Muscle of back (tissue), 13 donors: Measurements from ENCODE around the gene FSTL5. TPM values are rescaled to one million over a fixed set of nuclear protein-coding genes. Genes with fewer than 3 reads are reported as not detected.
"Not testable (repeated sequence)": the region's sequence is repeated elsewhere in the genome, so short reads cannot be mapped to it uniquely, and the experiment has no call there.

ENCODE experiments used
- DNase-seq, 3 donors: peaks; one replicate each; pipeline versions ENCODE4 v3.0.0 to v3.0.0-alpha.2; 2013
- long read RNA-seq, 9 donors: transcript quantifications; one replicate each; lab custom pipeline, GENCODE V29; 2026
- polyA plus RNA-seq, 10 donors: library from polyadenylated mRNA; unstranded; fragments of 120-200 nt; gene quantifications; one replicate each; pipeline ENCODE4 v1.2.1, GENCODE V29; 2013; ENCODE audit not compliant: insufficient read length in 10 of 10

Gene FSTL5
- polyA plus RNA-seq, result 10 to 100 TPM in 1 of 10 donors, 1 to 10 TPM in 8, under 1 TPM in 1; 0.99 to 18.1 (median 3.1) TPM
- long read RNA-seq, donor 1, result 0 reads
- long read RNA-seq, donor 2, result 0 reads
- long read RNA-seq, donor 3, result 0 reads
- long read RNA-seq, donor 4, result 0 reads
- long read RNA-seq, donor 5, result 0 reads
- long read RNA-seq, donor 6, result 0 reads
- long read RNA-seq, donor 7, result 0 reads
- long read RNA-seq, donor 8, partial matches to known transcripts, result 0 of 1 reads
- long read RNA-seq, donor 8, other reads (novel, unspliced or antisense), result 0 of 1 reads
- long read RNA-seq, donor 9, result 0 reads

DNA sequence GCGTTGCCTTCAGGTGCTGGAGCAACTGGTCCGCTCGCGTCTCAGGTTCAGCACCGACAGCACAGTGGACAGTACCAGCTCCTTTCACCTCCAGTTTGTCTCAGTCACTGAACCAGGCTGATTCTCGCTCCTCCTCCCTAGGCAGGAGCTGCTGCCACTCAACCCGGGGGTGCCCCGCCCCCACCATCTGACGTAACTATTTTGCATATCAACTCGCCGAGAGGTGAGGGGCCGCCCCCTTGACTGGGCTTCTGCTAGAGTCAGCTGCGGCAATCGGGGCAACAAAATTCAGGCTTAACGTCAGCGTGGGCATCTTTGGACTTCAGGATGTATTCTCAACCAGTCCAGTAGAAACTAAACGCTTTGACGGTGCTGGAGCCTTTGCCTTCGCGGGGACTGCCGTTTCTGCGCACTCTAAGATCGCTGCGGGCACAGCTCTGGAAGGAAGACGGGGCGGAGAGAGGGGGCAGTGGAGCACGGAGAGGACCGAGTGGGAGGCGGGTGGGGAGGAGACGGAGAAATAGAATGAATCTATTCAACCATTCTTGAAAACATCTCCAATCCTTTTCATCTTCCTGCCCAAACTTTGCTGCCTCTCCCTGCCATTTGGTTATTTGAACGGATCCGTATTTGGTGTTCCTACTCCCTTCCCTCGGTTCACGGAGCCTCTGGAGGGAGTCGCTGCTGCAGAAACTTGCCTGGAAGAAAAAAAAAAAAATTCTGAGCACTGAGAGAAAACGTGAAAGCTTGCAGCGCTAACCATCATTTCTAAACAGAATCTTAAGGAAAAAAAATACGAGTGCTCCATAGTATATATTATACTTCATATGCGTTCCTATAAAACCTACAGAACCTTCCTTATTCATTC lies at the start of gene FSTL5:
FSTL5 (minus strand) TSS at position 109 of the 868 bp plus-strand sequence. CDS start 52,604 bp downstream, outside the sequence.
- DNase-seq, result peak; percentile 54 to 88 (median 61)

DNA sequence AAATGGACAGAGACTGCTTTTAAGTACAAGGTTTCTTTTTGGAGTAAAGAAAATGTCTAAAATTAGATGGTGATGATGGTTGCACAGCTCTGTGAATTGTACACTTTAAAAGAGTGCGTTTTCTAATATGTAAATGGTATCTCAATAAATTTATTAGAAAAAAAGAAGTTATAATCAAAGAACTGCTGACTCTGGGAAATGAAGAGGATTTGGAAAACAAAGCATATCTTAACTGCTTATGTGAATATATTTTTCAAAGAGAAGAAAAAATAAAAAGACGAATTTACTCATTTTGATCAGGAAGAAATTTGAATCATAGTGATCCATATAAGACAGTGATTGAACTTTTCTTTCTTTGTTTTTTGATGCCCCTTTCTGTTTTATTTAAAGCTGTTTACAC lies 45.9 kb upstream of the FSTL5 start:
- no peak for DNase-seq

DNA sequence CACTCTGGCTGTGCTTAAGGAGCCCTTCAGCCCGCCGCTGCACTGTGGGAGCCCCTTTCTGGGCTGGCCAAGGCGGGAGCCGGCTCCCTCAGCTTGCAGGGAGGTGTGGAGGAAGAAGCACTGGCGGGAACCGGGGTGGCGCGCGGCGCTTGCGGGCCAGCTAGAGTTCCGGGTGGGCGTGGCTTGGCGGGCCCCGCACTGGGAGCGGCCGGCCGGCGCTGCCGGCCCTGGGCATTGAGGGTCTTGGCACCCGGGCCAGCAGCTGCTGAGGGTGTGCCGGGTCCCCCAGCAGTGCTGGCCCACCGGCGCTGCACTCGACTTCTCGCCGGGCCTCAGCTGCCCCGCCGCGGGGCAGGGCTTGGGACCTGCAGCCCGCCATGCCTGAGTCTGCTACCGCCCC lies 39.7 kb upstream of the FSTL5 start:
- DNase-seq, result not testable (repeated sequence)

DNA sequence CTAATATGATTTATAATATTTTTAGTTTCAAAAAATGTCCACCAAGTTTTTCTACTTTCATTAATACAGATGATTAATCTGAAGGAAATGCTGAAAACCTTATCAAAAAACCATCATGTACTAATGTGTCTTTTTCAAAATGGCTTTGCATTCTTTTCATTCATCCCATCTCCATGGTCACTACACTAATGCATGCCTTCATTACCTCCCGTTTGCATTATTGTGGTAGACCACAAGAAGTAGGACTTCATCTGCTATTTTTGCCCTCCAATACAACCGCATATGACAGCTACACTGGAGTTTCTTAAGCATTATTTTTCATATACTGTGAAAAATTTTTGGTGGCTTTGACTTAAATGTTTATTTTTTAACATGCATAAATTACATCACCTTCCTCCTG lies 37.9 kb upstream of the FSTL5 start:
- peak in 1 of 3 donors; percentile 8 for DNase-seq

DNA sequence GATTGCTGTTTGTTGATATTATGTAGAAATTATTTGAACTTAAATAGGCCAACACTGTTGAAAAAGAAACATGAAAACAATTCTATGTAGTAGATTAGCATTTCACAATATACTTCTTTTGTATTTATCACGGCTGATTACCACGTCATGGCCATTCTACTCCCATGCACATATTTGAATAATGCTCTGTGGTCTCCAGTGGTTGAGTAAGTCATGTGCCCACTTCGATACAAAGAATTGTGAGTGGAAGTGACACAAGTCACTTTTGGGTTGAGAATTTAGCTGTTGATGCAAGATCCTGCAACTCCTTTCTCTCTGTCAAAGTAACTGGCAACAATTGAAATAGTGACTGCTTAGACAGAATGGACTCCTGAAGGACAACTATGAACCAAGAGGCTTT lies 6.7 kb upstream of the FSTL5 start:
- DNase-seq, result no peak

DNA sequence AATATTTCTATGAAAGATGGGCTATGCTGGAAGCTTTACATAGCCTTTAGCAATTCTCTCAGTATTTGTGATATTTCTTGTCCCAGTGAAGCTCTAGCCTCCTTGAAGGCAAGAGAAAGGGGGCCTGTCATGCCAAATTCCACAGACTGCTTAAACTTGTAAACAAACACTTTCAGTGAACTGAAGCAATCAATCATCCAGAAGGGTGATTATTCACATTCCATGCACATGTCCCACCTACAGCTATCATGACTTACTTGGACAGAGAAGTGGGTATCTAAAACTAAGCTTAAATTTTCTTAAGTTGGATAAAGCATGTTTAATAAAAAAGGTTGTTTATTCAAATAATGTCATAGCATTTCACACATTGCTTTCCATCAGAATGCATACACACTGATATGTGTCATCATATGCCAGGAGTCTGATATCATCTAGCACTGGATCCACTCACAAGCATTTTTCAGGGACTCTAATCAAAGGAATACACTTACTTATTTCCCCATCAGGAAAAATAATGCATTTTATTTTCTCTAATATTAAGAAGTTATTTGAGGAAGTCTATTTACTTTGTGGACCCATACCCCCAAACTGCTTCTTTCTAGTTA lies 1.2 kb upstream of the FSTL5 start:
- DNase-seq, result no peak

DNA sequence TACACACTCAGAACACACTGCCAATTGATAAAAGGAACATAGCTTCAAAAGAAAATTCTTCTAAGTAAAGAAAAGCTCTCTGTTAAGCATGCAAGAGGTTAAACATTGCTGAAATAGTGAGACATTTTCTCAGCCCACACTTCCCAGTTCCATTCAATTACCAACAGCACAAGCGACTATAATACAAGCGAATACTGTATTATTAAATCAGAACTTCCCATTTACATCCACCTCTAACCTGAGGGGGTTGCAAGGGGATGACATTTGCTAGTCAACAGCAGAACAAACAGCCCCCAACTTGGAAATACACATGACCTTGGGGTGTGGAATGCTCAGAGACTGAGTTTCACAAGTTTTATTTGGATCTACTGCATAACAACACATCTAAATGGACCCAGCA lies 1.1 kb downstream of the FSTL5 start:
- no peak for DNase-seq

DNA sequence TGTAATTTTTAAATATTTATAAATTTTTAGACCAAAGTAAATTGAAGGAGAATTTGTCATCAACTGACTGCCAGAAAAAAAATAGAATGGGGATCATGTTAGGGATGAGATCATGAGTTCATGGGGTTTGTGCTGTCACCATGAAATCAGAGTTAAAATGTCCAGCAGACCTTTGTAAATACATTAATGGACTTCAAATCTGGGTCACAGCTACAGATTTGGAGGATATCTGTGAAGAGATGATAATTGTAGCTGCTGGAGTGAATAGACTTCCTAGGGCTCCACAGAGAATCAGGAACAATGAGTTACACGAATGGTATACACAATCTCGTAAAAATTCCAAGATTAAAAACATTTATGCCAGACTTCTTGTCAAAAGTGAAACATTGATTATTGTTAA lies 6.6 kb downstream of the FSTL5 start:
- DNase-seq, result no peak

DNA sequence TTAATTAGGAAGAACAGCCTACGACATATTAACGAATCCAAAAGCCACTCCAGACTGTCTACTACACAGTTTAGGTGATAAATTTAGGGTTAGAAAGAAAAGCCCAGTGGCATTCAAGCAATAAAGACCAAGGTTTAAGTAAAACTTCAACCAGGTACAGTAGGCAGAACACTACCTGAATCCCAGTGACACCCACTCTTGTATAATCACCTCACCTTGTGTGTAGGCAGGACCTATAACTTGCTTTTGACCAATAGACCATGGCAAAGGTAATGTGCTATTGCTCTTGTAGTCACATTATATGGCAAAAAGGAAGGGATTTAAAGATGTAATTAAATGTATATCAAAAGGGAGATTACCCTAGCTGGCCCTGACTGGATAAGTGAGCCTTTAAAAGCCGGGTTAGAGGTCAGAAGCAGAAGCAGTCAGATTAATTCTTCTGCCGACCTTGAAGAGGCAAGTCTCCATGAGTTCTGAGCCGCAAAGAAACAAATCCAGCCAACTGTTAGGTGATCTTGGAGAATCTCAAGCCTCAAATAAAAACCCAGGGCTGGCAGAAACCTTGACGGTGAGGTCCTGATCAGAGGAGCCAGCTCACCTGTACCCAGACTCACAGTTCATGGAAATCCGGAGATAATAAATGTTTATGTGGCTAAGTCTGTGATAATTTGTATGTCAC lies 8.8 kb downstream of the FSTL5 start:
- no peak for DNase-seq

DNA sequence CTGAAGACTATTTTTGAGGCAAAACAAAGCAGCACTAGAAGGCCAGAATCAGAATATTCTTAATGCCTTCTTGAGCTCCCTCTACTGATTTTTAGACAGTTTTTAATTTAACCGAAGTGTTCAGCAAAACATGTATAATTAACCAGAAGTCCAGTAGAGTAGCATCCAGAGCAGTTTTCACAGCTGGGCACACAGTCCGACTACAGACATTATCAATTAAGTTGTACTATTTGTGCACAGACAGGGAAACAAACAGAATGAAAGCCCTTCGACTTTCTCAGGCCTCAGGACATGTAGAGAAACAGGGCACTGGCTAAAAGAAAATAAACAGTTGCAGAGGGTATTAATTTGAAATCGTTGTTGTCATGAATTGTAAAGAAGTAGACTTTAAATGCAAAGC lies 11.9 kb downstream of the FSTL5 start:
- DNase-seq, result no peak

DNA sequence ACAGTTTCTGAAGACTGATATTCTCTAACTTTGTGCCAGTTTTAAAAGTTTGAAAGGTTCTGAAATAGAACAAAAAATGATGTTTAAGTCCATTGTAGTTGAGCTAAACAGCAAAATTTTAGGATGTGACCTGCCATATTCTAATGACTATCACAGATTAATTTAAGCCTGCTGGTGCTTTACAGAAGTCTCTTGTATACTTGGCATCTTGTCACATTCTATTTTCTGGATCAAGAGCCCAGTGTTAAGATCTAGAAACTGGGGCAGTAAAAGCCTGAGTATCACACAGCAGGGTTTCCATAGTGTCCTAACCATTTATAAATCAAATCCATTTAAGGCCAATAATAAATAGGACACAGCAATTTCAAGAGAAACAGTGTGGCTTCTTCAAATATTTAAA lies 12.4 kb downstream of the FSTL5 start:
- no peak for DNase-seq

DNA sequence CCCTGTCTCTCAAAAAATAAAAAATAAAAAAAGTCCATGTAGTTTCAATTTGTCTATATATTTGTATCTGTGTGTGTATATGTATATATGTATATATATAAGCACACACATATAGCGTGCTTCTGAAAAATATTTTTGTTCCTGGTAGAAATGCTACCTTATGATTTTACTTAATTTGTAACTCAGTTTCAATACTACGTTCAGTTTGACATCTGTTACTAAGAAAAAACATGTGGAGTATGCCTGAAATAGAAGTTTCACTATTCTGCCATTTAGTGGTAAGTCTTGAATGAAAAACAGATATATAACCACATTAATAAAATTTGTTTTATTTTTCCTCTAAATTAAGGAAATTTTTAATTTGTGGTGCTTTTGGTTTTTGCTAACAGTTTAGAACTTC lies 14.2 kb downstream of the FSTL5 start:
- DNase-seq, result no peak

DNA sequence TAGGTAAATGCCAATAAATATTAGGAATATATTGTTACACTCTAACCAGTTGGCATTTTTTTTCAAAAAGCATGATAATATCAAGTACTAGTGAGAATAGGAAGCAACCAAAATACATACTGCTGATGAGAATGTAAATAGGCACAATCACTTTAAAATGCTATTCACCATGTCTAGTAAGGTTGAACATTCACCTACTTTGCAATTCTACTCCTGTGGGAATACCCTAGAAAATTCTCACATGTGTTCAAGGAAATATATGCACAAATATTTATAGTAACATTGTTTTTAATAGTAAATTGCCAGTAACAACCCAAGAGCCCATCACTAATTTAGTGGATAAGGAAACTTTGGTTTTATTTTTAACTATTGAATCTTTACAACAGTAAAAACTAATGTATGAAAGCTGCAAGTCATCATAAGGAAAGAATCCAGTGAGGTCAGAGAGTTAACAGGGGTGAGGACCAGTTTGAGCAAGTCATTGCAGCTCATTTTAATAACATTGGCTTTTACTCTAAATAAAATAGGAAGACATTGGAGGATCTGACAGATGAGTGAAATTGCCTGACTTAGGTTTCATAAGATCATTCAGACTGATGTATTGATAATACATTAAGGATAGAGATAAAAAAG lies 23.6 kb downstream of the FSTL5 start:
- DNase-seq, result no peak

DNA sequence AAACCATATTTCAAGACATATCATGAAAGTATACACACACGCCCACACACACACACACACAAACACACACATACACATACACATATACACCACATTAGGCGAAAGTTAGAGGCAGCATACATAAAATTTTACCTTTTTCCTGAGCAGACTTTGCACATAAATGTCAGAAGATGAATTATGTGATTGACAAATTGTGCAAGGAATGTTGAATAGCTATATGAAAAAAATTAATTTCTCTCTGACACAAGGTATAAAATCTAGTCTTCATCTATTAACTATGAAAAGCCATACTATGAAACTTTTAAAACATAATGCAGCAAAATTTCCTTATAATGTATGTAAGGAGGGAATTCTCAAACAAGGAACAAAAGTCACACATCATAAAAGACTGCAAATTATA lies 24.4 kb downstream of the FSTL5 start:
- DNase-seq, result no peak

DNA sequence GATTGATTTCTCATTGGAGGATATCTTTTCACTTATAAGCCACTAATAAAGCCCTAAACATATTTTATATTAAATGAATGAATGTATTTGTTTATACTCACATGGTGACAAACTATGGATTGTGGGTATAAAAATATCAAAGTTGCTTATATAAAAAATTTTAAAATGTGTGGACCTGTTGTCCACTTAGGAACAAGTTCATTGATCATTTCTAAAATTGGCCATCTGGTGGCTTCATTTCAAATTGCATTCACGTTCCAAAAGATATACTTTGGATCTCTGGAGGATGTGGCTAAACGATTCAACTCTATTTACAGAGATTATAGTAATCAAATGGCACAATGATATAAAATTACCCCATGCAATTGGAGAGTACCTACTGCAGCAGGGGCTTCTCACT lies 32.5 kb downstream of the FSTL5 start:
- DNase-seq, result peak in 1 of 3 donors; percentile 0

DNA sequence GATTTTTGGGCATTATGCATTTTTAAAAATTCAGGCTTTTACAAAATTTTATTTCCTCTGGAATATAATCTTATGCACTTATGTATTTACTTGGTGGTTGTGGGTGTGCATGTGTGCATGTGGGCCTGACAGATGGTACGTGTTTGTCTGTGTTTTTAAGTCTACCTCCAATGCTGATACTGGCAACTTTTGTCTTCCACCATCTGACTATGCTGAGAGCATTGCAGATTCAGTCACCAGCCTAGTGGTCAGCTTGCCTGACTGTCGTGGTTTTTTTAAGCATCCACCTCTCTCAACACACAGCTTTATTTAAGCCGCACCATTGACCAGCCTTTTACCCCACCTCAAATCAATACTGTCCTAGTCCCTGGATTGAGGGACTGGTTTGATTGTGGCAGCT lies 37.1 kb downstream of the FSTL5 start:
- no peak for DNase-seq

DNA sequence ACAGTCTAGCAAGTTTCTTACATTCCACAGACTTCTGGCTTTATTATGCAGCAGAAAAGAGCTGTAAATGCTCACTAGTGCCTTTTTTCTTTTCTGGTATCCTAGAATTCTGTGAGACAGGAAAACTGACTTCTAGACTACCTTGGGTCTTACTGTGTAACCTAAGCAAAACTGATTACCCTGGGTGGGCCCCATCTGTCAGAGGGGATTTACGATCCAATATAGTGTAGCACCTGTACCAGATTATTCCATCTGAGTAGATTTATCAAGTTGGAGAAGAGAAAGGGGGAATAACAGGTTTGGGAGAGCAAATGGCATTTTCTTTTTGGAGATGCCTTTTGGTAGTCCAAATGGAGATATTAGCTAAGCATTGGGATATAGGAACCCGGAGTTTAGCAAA lies 46.7 kb downstream of the FSTL5 start:
- DNase-seq, result no peak

DNA sequence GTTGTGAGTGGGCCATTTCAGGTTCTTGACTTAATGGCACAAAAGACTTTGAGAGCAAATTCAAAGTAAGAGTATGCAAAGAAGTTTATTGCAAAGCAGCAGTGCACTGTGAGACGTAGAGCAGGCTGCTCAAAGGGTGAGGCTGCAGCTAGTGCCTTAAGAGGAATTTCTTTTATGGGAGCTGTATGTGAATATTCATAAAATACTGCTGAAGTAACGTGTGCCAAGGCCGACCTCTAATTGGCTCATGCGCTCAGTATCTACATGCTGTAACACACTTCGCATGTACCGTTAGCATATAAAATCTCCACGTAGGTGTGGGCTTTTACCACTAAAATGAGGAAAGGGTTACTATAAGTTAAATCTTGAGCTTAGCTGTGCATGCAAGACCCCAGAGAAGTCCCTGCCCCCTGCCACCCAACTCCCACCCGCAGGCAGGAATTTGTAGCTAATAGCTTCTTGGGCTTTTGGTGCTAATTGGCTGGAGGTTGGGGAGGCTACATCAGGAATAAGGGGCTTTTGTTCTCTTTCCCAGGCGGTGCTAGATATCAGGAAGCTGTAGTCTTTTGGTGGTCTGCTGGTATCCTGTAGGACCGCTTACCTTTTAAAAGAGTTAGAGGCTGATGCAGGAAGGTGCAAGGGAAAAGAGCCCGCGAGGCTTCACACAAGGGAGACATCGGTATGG lies 47.6 kb downstream of the FSTL5 start:
- no peak for DNase-seq

DNA sequence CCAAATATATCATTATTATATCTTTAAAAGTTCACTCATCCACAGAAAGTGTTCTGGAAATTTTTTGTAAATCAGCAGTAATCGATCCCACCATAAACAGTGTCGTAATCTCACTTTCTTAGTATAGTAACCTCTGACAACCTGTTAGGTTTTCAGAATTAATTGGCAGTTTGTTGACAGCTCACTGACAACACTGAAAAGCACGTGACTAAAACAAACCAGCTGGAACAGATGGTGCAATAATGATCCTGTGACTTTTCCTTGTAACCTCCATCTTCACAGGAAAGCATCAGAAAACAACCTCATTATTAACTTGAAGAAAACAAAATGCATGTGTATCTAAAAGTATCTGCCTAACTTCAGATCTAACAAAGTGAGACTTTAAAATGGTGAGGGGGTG lies 48.5 kb downstream of the FSTL5 start:
- DNase-seq, result no peak

DNA sequence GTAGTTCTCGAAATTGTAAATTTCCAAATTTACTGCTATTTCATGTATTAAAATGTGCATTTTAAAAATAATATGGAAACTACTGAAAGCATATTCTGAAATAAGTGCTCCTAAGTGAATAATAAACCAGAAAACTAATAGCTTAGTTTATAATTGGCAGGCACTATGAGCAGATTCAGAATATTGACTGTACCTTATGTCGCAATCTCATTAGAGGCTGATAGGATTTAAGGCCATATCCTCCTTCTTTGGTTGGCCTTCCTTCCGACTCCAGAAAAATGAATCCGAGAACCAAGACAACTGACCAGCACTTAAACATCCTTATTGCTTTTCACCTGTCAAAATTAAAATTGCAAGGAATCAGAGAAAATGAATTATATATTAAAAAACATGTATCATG lies 52.7 kb downstream of the FSTL5 start:
- no peak for DNase-seq

DNA sequence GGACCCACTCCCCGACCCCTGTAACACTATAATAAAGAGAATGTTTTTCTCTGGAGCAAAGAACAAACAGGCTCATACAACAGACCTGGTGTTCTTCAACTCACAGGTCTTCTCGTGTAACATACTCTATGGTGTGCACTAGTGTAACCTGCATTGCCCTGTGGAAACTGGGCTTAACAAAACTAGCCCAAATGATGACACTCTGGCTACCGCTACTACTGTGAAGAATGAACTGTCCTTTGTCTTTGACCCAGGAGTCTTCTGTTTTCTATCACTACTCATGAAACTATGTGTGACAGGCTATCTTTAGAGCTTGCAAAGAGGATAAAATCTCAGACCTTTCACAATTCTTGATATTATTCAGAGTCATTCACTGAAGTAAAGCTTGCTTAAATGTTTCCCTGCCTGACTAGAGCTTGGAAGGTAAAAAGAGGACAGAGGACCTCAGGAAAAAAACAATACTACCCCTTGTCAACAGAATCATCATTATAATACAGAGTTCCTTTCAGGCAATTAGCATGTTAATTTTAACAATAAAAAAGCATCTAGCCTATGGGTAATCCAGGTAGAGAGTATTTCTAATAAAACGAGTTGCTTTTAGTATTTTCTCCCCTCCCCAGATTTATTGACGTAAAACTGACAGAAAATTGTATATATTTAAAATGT lies 59.2 kb downstream of the FSTL5 start:
- DNase-seq, result no peak
